Measurements from ENCODE around the gene DLGAP3.

The DLGAP3 gene

GRCh38 chr1:34901919-34902318, 27.5 kb downstream of the DLGAP3 start (continued):
- TF ChIP-seq CSDC2 (CRISPR knock-in tag; IDR thresholded peaks at IDR 0.05) (no peak), POU6F1 (CRISPR knock-in tag; IDR thresholded peaks at IDR 0.05; ENCODE audit: borderline replicate concordance, low read depth) (no peak), ZFP30 (CRISPR knock-in tag; IDR thresholded peaks at IDR 0.05) (no peak), TOX (CRISPR knock-in tag; IDR thresholded peaks at IDR 0.05; ENCODE audit: borderline replicate concordance) (no peak)

- TF ChIP-seq TSHZ2 (CRISPR knock-in tag; IDR thresholded peaks at IDR 0.05) (no peak), ZNF8 (CRISPR knock-in tag; IDR thresholded peaks at IDR 0.05) (no peak), SNAI2 (CRISPR knock-in tag; IDR thresholded peaks at IDR 0.05) (no peak), OSR1 (CRISPR knock-in tag; IDR thresholded peaks at IDR 0.05) (no peak)
- ATAC-seq: no peak
Measured at GRCh38 chr1:34900775-34901502, 28.5 kb downstream of the DLGAP3 start.

- no peak for TF ChIP-seq ZNF8 (CRISPR knock-in tag; IDR thresholded peaks at IDR 0.05)
- ATAC-seq: no peak
Measured at GRCh38 chr1:34899906-34900305, 29.5 kb downstream of the DLGAP3 start.

GRCh38 chr1:34899471-34899870, 30.0 kb downstream of the DLGAP3 start:
- no peak for TF ChIP-seq TCF4 (CRISPR knock-in tag; IDR thresholded peaks at IDR 0.05; ENCODE audit: borderline replicate concordance)
- no peak for TF ChIP-seq ZNF565 (CRISPR knock-in tag; conservative IDR thresholded peaks at IDR 0.05; ENCODE audit: low read depth)
- TF ChIP-seq PATZ1 (CRISPR knock-in tag; IDR thresholded peaks at IDR 0.05; ENCODE audit: borderline replicate concordance): no peak
- TF ChIP-seq BACH2 (CRISPR knock-in tag; IDR thresholded peaks at IDR 0.05; ENCODE audit: borderline replicate concordance): no peak
- no peak for TF ChIP-seq SNAI2 (CRISPR knock-in tag; IDR thresholded peaks at IDR 0.05)
- no peak for TF ChIP-seq ZFP3 (CRISPR knock-in tag; IDR thresholded peaks at IDR 0.05)
- TF ChIP-seq TSHZ2 (CRISPR knock-in tag; IDR thresholded peaks at IDR 0.05): no peak
- TF ChIP-seq CREB5 (CRISPR knock-in tag; IDR thresholded peaks at IDR 0.05; ENCODE audit: low read depth): no peak
- TF ChIP-seq PPARA (CRISPR knock-in tag; IDR thresholded peaks at IDR 0.05; ENCODE audit: borderline replicate concordance): no peak
- no peak for TF ChIP-seq OSR1 (CRISPR knock-in tag; IDR thresholded peaks at IDR 0.05)
- TF ChIP-seq RARB (CRISPR knock-in tag; IDR thresholded peaks at IDR 0.05): no peak
- no peak for TF ChIP-seq ZFP30 (CRISPR knock-in tag; IDR thresholded peaks at IDR 0.05)
- no peak for TF ChIP-seq ARNTL (CRISPR knock-in tag; IDR thresholded peaks at IDR 0.05; ENCODE audit: borderline replicate concordance, low read depth)
- no peak for TF ChIP-seq ZC3H10 (CRISPR knock-in tag; IDR thresholded peaks at IDR 0.05)
- no peak for ATAC-seq
